Neural progenitor cell (in vitro differentiated cells): Measurements from ENCODE around the gene EHD2.

Experiments
- EZH2 ChIP-seq: fragments of 200-600 bp; sonication (generic); IDR thresholded peaks from 2 replicates; pipeline ENCODE4 v1.6.1; 2017; ENCODE audit warnings: antibody characterized with exemption, mild to moderate bottlenecking, moderate library complexity
- EZH2phosphoT487 ChIP-seq: fragments of 200-600 bp; sonication (generic); IDR thresholded peaks from 2 replicates; pipeline ENCODE4 v1.6.1; 2017; ENCODE audit warnings: antibody characterized with exemption
- TF ChIP-seq, protein P1 (sequence below): fragments of 200-600 bp; sonication (generic); IDR thresholded peaks from 2 replicates; pipeline ENCODE4 v1.5.1; 2017; ENCODE audit warnings: antibody characterized with exemption, mild to moderate bottlenecking

DNA sequence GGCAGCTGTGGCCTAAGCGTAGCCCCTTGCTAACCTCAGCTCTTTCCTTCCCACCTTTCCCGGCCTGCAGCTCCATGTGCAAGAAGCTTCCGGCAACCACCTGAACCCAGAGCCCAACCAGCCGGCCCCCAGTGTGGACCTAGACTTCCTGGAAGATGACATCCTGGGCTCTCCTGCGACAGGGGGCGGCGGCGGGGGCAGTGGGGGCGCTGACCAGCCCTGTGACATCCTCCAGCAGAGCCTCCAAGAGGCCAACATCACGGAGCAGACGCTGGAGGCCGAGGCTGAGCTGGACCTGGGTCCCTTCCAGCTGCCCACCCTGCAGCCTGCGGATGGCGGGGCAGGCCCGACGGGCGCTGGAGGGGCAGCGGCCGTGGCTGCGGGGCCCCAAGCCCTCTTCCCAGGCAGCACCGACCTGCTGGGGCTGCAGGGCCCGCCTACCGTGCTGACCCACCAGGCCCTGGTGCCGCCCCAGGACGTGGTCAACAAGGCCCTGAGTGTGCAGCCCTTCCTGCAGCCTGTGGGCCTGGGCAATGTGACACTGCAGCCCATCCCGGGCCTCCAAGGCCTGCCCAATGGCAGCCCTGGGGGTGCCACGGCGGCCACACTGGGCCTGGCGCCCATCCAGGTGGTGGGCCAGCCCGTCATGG is 33.8 kb upstream of the EHD2 start:
- TF ChIP-seq, protein P1, sequence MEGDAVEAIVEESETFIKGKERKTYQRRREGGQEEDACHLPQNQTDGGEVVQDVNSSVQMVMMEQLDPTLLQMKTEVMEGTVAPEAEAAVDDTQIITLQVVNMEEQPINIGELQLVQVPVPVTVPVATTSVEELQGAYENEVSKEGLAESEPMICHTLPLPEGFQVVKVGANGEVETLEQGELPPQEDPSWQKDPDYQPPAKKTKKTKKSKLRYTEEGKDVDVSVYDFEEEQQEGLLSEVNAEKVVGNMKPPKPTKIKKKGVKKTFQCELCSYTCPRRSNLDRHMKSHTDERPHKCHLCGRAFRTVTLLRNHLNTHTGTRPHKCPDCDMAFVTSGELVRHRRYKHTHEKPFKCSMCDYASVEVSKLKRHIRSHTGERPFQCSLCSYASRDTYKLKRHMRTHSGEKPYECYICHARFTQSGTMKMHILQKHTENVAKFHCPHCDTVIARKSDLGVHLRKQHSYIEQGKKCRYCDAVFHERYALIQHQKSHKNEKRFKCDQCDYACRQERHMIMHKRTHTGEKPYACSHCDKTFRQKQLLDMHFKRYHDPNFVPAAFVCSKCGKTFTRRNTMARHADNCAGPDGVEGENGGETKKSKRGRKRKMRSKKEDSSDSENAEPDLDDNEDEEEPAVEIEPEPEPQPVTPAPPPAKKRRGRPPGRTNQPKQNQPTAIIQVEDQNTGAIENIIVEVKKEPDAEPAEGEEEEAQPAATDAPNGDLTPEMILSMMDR, result no peak
- no peak for TF ChIP-seq EZH2
- no peak for TF ChIP-seq EZH2phosphoT487
